H1 (cell line): Measurements from ENCODE around the gene RBMX. TPM values are rescaled to one million over a fixed set of nuclear protein-coding genes. Genes with fewer than 3 reads are reported as not detected.

ENCODE experiments used
- HDAC2 ChIP-seq, 2 experiments: fragments of 300-600 bp in 1 of 2; sonication (generic) in 1 of 2; IDR thresholded peaks; 2 replicates each; pipeline ENCODE4 v1.6.1; 2011 to 2012; ENCODE audit warnings: low read depth in 2 of 2, low read length in 2 of 2, mild to moderate bottlenecking in 2 of 2, moderate library complexity in 2 of 2, borderline replicate concordance in 1 of 2, inconsistent platforms in 1 of 2
- POLR2A ChIP-seq, 2 experiments: IDR thresholded peaks; 1 replicate in 1 of 2; 2 replicates in 1 of 2; pipeline ENCODE4 v1.6.1; 2011; ENCODE audit warnings: low read depth in 2 of 2, low read length in 2 of 2, mild to moderate bottlenecking in 2 of 2; ENCODE audit errors: control extremely low read depth in 1 of 2
- RAD21 ChIP-seq, 2 experiments: IDR thresholded peaks in 1 of 2; conservative IDR thresholded peaks in 1 of 2; 2 replicates each; pipeline ENCODE4 v1.6.1; 2011; ENCODE audit warnings: low read depth in 2 of 2, low read length in 2 of 2, improper control_type of control experiment in 1 of 2, inconsistent platforms in 1 of 2, mild to moderate bottlenecking in 1 of 2, moderate library complexity in 1 of 2
- polyA plus RNA-seq, 7 experiments: library from polyadenylated mRNA; depleted of rRNA in 3 of 7; stranded (reverse) in 5 of 7; unstranded in 2 of 7; fragments of >200 nt in 5 of 7; fragments of 200-250 nt in 2 of 7; gene quantifications; 1 replicate in 5 of 7; 2 replicates in 1 of 7; 4 replicates in 1 of 7; pipeline versions ENCODE4 v1.2.1 to v1.2.3, GENCODE V29; 2011 to 2013; ENCODE audit warnings: missing spikeins in 2 of 7, mixed read lengths in 2 of 7
- total RNA-seq: library from RNA; stranded (reverse); fragmentation: NEBNext Ultra II Directional; extraction: Animal tissue kit (Norgen Biotek cat#: 25700); gene quantifications from 2 replicates; pipeline ENCODE4 v1.2.1, GENCODE V29; 2021

The RBMX gene
- total and polyA plus RNA-seq, 2 of the 8 experiments (the other 6 are each of a cell fraction or from before 2014, with no cell fraction given) = 213 to 476 TPM

GRCh38 chrX:136909706-136910564 lies 29.4 kb upstream of the RBMX start (continued):
- no peak for TF ChIP-seq RAD21 (IDR thresholded peaks at IDR 0.05 in 1 of 2, conservative IDR thresholded peaks at IDR 0.05 in 1 of 2; ENCODE audit: low read depth in 2 of 2, low read length in 2 of 2)
- no peak for TF ChIP-seq HDAC2 (IDR thresholded peaks at IDR 0.05; ENCODE audit: borderline replicate concordance in 1 of 2, low read depth in 2 of 2, low read length in 2 of 2)
- TF ChIP-seq POLR2A (IDR thresholded peaks at IDR 0.05; ENCODE audit: control extremely low read depth in 1 of 2, low read depth in 2 of 2, low read length in 2 of 2) = peak in 1 of 2 experiments; percentile 82; a peak in 1 of 3 replicates
